ENCODE measurements around the gene ABLIM3.

DNA sequence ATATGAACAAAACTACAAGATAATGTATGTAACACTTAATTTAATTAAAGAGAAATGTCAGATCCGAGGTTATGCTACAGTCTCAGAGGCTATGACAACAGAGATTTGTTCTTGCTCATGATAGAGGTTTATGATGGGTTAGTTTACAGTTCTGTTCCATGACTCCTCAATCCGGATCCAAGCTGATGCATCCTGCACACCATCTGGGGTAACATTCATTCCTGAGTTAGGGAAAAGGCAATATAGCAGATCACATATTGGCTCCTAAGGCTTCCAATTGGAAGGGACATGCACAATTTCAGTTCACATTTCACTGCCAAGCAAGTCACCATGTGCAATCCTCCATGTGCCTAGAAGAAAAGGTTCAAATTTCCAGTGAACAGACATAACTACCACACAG is 40.4 kb downstream of the ABLIM3 start:
- TF ChIP-seq, protein P1, sequence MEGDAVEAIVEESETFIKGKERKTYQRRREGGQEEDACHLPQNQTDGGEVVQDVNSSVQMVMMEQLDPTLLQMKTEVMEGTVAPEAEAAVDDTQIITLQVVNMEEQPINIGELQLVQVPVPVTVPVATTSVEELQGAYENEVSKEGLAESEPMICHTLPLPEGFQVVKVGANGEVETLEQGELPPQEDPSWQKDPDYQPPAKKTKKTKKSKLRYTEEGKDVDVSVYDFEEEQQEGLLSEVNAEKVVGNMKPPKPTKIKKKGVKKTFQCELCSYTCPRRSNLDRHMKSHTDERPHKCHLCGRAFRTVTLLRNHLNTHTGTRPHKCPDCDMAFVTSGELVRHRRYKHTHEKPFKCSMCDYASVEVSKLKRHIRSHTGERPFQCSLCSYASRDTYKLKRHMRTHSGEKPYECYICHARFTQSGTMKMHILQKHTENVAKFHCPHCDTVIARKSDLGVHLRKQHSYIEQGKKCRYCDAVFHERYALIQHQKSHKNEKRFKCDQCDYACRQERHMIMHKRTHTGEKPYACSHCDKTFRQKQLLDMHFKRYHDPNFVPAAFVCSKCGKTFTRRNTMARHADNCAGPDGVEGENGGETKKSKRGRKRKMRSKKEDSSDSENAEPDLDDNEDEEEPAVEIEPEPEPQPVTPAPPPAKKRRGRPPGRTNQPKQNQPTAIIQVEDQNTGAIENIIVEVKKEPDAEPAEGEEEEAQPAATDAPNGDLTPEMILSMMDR (IDR thresholded peaks at IDR 0.05), result no peak
- no peak for TF ChIP-seq POLR2A (IDR thresholded peaks at IDR 0.05)

Data from thyroid gland (tissue), 4 donors.